K562 (cell line): ENCODE measurements around the gene YARS1. TPM values are rescaled to one million over a fixed set of nuclear protein-coding genes. Genes with fewer than 3 reads are reported as not detected.

Source experiments
- CEBPG ChIP-seq, 3 experiments: fragments of 200-800 bp in 1 of 3; sonication (Bioruptor generic) in 1 of 3; sonication (generic) in 1 of 3; formaldehyde crosslinking in 1 of 3; IDR thresholded peaks in 2 of 3; conservative IDR thresholded peaks in 1 of 3; 2 replicates each; pipeline versions ENCODE4 v1.6.1 to v1.8.0; 2016 to 2022; ENCODE audit warnings: missing compliant biosample characterization in 2 of 3, missing genetic modification characterization in 2 of 3, mild to moderate bottlenecking in 1 of 3, missing genetic modification reagents in 1 of 3
- HDGF ChIP-seq: fragments of 450-650 bp; IDR thresholded peaks from 2 replicates; pipeline ENCODE4 v1.6.1; 2016
- LEF1 ChIP-seq: fragments of 450-650 bp; IDR thresholded peaks from 2 replicates; pipeline ENCODE4 v1.6.1; 2016; ENCODE audit warnings: mild to moderate bottlenecking
- MCM7 ChIP-seq, 2 experiments: fragments of 450-650 bp; IDR thresholded peaks; 2 replicates each; pipeline ENCODE4 v1.6.1; 2016 to 2018
- MLLT1 ChIP-seq, 2 experiments: fragments of 450-650 bp; IDR thresholded peaks; 2 replicates each; pipeline ENCODE4 v1.6.1; 2016
- REST ChIP-seq, 2 experiments: fragments of 450-650 bp; formaldehyde crosslinking in 1 of 2; IDR thresholded peaks; 2 replicates each; pipeline versions ENCODE4 v1.4.0 to v1.6.1; 2014 to 2020; ENCODE audit warnings: mild to moderate bottlenecking in 2 of 2, borderline replicate concordance in 1 of 2, low read depth in 1 of 2
- TRIM25 ChIP-seq: fragments of 450-650 bp; IDR thresholded peaks from 2 replicates; pipeline ENCODE4 v1.7.0; 2016; ENCODE audit warnings: borderline replicate concordance
- VEZF1 ChIP-seq: fragments of 200-800 bp; sonication (Bioruptor generic); IDR thresholded peaks from 2 replicates; pipeline ENCODE4 v1.6.1; 2017; ENCODE audit warnings: missing genetic modification characterization, missing compliant biosample characterization
- ZNF212 ChIP-seq: fragments of 450-650 bp; formaldehyde crosslinking; IDR thresholded peaks from 2 replicates; pipeline ENCODE4 v1.4.0; 2020; ENCODE audit warnings: mild to moderate bottlenecking
- ZNF512 ChIP-seq: IDR thresholded peaks from 2 replicates; pipeline ENCODE4 v1.6.1; 2016; ENCODE audit warnings: missing genetic modification characterization, missing compliant biosample characterization
- polyA plus RNA-seq, 8 experiments: library from polyadenylated mRNA; depleted of rRNA in 4 of 8; stranded (reverse) in 5 of 8; unstranded in 3 of 8; fragments of >200 nt; fragmentation: Nextera tagmentation in 2 of 8; fragmentation: Illumina TruSeq in 1 of 8; extraction: Ambion mirVana in 2 of 8; extraction: Trizol in 1 of 8; gene quantifications; 2 replicates each; pipeline versions ENCODE4 v1.2.1 to v1.2.3, GENCODE V29; 2011 to 2014; ENCODE audit warnings: inconsistent platforms in 1 of 8, missing spikeins in 1 of 8
- total RNA-seq, 7 experiments: library from RNA; depleted of rRNA in 6 of 7; stranded (reverse); fragments of >200 nt in 6 of 7; fragmentation: Illumina TruSeq in 2 of 7; extraction: Trizol in 2 of 7; gene quantifications; 2 replicates each; pipeline versions ENCODE4 v1.2.1 to v1.2.3, GENCODE V29; 2011 to 2021; ENCODE audit warnings: low replicate concordance in 1 of 7

The YARS1 gene
- total and polyA plus RNA-seq, 9 of the 15 experiments (the other 6 are each of a cell fraction or from before 2014, with no cell fraction given), result 66.2 to 336 (median 201) TPM

- TF ChIP-seq REST (IDR thresholded peaks at IDR 0.05; ENCODE audit: borderline replicate concordance) (no peak), REST (CRISPR knock-in tag; IDR thresholded peaks at IDR 0.05; ENCODE audit: low read depth) (0 out of 2 replicates have a peak, but pooled peaks have one; percentile 2), LEF1 (no peak), TRIM25 (peak; percentile 93), MCM7 (IDR thresholded peaks at IDR 0.05) (peak in 1 of 2 experiments; percentile 5; a peak in 1 of 4 replicates), ZNF212 (no peak), MLLT1 (IDR thresholded peaks at IDR 0.05) (0 out of 4 replicates have a peak, but pooled peaks of 1 of the 2 experiments have one; percentile 66), HDGF (peak; percentile 93; the same call in 1 of the 2 replicates), ZNF512 (tag) (0 out of 2 replicates have a peak, but pooled peaks have one; percentile 19), VEZF1 (CRISPR knock-in tag) (no peak), CEBPG (CRISPR knock-in tag; IDR thresholded peaks at IDR 0.05) (no peak; the same call in 1 of the 2 replicates), CEBPG (tag; conservative IDR thresholded peaks at IDR 0.05 in 1 of 2, IDR thresholded peaks at IDR 0.05 in 1 of 2) (peak in 1 of 2 experiments; percentile 45; a peak in 1 of 4 replicates)
Measured at GRCh38 chr1:32725615-32725982, 91.6 kb downstream of the YARS1 start (continued).
